T-helper 1 cell (primary cell): ENCODE results near the gene PROM2.

Source experiments
- DNase-seq, 5 donors: peaks; one replicate each; pipeline ENCODE4 v3.0.0-alpha.2; 2012 to 2020

The PROM2 gene

GRCh38 chr2:95287336-95287735 lies 13.1 kb downstream of the PROM2 start:
- DNase-seq = no peak

DNA sequence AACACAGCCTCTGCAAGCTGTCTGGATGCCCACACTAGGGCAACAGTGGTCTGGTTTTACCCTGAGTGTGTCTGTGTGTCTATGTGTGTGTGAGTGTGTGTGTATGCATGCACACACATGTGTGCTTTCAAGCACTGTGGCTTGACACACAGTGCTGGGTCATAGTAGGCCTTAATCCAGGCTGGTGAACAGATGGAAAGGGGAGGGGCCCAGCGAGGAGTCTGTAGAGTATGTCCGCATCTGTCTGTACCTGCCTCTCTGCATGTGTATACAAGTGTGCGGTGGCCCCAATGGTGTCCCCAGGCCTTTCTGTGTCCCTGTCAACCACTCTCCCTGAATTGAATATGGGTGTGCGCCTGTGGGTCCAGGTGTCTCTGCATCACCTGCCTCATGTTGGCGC lies 13.6 kb downstream of the PROM2 start:
- no peak for DNase-seq

GRCh38 chr2:95289253-95289652 lies 15.0 kb downstream of the PROM2 start:
- DNase-seq = no peak

DNA sequence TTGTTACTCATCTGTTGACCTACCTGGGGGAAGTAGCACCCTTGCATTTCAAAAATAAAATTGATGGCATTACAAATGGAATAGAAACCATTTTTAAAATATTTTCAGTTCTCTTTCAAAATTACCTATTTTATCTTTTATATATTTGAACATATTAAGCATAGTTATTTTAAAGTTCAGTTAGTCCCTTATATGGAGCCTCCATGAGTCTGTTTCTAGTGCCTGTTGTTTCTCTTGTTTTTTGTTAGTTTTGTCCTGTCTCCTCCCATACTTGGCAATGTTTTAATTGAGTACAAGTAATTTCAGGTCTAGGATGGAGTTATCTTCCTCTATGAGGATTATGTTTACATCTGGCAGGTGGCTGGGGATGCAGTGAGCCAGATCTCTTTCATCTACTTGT lies 17.0 kb downstream of the PROM2 start:
- no peak for DNase-seq

- no peak for DNase-seq
Observed at GRCh38 chr2:95292623-95293260, 18.5 kb downstream of the PROM2 start.

- no peak for DNase-seq
Observed at GRCh38 chr2:95294579-95295250, 20.5 kb downstream of the PROM2 start.

DNA sequence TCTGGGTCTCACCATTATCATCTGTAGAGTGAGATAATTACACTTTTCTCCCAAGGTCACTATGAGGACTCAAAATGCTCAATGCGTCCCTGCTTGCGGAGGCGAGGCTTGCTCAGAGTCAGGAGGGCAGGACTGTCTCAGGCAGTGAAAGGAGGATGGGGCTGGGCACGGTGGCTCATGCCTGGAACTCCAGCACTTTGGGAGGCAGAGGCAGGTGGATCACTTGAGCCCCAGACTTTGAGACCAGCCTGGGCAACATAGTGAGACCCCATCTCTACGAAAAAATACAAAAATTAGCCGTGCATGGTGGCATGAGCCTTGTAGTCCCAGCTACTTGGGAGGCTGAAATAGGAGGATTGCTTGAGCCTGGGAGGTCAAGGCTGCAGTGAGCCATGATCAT lies 21.1 kb downstream of the PROM2 start:
- DNase-seq = no peak

- no peak for DNase-seq
Observed at GRCh38 chr2:95296011-95296410, 21.8 kb downstream of the PROM2 start.

- no peak for DNase-seq
Observed at GRCh38 chr2:95296880-95297487, 22.7 kb downstream of the PROM2 start, which contains the start of gene KCNIP3. TSS of gene KCNIP3 (plus strand) at chr2:95297347. CDS start at chr2:95297439, 92 bp downstream.

- no peak for DNase-seq
Observed at GRCh38 chr2:95297639-95298395, 23.6 kb downstream of the PROM2 start.

DNA sequence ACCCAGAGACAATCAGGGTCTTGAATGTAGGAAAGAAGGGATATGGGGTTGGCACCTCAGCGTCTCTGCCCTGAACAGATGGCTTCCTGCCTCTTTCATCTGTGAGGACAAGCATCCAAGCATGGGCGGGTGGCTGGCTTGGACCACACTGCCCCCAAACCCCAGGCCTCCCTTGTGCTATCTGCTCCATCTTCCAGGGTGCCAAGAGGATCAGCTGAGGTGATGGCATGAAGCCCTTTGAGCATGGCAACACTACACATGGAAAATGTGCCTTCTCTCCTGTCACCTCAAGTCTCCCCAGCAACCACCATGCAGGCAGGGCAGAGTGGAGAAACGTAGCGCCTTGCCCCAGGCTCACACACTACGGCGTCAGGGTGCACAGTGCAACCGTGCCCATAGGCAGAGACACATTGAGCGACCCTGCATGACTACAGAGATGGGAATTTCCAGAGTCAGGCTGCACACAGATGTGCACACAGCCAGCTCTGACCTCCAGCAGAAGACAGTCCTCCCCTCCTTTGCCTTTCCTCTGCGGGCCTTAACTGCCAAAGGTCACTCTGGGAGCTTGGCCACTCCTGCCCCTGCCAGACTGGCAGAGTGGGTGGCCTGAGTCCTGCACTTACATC lies 24.4 kb downstream of the PROM2 start:
- DNase-seq = no peak

DNA sequence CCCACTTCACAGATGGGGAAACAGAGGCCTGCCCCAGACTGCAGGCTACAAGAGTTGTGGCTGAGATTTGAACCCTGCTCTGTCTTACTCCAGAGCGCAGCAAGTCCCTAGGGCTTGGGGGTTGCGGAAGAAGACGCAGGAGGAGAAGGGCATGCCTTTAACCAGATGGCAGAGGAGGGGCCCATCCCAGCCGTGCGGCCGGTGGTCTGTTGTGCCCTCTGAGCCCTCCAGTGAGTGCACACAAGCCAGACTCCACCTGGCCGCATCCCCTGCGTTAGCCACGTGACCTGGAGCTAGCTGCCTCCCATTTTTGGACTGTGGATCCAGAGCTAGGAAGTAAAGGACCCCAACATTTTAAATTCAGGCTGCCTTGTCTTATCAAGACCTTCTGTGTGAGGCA lies 25.7 kb downstream of the PROM2 start:
- DNase-seq = no peak

DNA sequence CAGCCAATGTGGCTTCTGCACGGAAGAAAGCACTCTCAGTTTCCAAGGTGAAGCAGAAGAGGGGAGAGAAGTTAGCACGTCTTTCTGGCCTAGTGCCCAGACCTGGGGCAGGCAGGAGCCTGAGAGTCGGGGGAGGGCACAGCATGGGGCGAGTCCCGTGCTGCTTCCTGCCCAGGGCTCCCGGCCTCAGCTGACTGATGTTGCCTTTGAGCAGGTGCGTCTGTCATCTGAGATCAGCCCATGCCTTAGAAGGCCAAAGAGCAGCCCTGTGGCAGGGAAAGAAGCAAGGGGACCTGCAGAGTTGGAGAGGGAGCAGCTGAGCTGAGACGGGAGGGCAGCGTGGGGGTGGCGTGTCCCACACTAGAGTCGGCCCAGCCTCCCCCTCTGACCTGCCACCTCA lies 26.2 kb downstream of the PROM2 start:
- DNase-seq = no peak

- DNase-seq = no peak
Observed at GRCh38 chr2:95301186-95301585, 26.9 kb downstream of the PROM2 start.

DNA sequence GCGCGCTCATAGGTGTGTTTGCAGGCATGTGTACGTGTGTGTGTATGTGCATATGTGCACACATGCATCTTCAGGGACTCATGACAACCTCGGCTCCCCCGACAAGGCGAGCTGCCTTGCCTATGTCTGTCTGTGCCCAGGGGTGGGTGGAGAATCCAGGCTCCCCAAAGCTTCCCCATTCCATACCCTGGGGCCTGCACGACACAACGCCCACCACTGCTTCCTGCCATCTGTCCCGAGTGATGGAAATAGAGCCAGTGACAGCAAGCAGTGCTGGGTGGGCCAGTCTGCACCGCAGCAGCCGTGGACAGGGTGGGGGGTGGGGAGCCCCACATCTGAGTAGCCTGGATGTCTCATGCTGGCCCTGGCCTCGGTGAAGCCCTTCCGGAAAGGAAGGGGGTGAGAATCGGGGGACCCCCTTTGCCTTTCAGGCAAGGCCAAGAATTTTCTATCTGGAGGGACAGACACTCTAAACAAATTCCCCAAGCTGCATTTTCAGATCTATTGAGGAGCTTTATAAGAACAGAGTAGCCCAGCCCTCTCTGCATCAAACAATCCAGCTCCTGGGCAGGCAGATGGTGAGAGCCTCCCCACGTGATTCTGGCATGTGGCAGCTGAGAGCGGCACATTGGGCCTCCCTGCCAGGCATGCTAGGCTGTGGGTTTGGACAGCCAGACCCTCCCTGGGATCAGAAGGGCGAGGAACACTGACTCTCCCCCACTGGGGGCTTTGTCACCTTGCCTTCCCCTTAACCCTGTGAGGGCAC lies 27.8 kb downstream of the PROM2 start:
- no peak for DNase-seq

DNA sequence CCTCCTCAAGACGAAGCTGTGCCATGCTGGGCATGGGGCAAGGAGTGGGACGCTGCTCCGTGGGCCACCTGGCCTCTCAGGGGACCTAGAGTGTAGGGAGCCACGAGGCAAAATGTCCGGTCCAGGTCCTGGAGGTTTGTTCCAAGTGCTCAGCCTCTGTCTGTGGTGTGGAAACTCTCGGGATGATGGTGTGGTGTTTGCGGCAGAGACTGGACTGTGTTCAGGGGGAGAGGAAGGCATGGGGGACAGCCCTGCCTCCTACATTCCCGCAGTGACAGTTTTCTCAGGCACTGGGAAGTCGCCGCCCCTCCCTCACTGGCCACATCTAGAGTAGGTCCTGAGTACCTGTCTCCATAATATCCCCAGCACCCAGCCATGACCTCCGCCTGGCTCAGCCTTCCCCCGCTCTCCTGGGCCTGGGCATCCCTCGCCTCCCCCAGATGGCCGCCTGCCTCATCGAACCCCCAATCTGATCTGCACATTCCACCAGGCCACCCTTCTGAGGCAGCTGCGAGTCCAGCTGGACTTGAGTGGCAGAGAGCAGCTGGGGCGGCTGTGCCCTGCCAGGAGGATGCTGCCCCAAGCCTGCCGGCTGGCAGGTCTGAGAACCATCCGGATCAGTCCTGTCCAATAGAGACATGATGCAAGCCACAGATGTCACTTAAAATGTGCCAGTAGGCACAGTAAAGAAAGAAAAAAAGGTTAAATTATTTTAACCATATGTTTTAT lies 29.1 kb downstream of the PROM2 start:
- no peak for DNase-seq

GRCh38 chr2:95305380-95306061 lies 31.3 kb downstream of the PROM2 start:
- DNase-seq = no peak

- no peak for DNase-seq
Observed at GRCh38 chr2:95306336-95306895, 32.2 kb downstream of the PROM2 start.

DNA sequence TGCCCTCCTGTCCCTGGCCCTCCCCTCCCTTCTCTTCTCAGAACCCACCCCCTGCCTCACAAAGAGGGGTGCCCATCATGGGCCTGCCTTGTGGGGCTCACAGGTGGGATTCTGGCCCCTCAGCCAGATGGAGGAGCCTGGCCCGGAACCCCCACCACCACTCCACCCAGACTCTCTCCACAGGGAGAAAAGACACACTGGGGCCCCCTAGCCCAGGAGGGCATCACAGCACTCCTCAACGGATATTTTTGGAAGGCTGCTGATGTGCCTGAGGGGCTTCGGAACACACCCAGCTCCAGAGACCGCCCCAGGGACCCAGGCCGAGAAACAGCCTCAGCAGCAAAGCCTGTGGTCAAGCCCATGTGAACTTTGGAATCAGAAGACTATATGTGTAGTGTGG lies 32.8 kb downstream of the PROM2 start:
- DNase-seq = no peak

DNA sequence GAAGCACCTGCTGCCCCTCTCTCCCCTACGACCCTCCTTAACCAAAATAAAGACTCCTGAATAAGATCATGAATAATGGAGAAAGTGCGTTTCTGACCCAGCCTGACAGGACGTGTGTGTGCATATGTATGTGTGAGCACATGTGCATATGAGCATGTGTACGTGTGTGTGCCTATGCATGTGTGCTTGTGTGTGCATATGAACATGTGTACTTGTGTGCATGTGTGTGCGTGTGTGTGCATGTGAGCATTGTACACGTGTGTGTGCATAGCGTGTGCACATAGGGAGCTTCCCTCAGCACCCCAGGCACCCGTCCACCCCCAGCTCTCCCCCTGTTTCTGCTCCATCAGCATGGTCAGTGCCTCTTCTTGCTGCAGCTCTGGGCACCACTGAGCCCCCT lies 33.6 kb downstream of the PROM2 start:
- no peak for DNase-seq
